Ishikawa (cell line): ENCODE measurements around the gene TMEM41B.

Experiments
- CEBPB ChIP-seq: IDR thresholded peaks from 2 replicates; pipeline ENCODE4 v1.6.1; 2012
- CREB1 ChIP-seq: IDR thresholded peaks from 2 replicates; pipeline ENCODE4 v1.6.1; 2012; ENCODE audit warnings: low read depth
- EGR1 ChIP-seq: IDR thresholded peaks from 2 replicates; pipeline ENCODE4 v1.6.1; 2012
- EP300 ChIP-seq: IDR thresholded peaks from 2 replicates; pipeline ENCODE4 v1.6.1; 2012; ENCODE audit warnings: borderline replicate concordance
- FOXM1 ChIP-seq: IDR thresholded peaks from 2 replicates; pipeline ENCODE4 v1.6.1; 2012; ENCODE audit warnings: low read depth, borderline replicate concordance
- MAX ChIP-seq: IDR thresholded peaks from 2 replicates; pipeline ENCODE4 v1.6.1; 2012
- NFIC ChIP-seq: IDR thresholded peaks from 2 replicates; pipeline ENCODE4 v1.6.1; 2012
- RAD21 ChIP-seq: IDR thresholded peaks from 2 replicates; pipeline ENCODE4 v1.6.1; 2012; ENCODE audit warnings: low read depth
- REST ChIP-seq: IDR thresholded peaks from 2 replicates; pipeline ENCODE4 v1.6.1; 2012; ENCODE audit warnings: low read depth, mild to moderate bottlenecking
- TAF1 ChIP-seq: IDR thresholded peaks from 2 replicates; pipeline ENCODE4 v1.6.1; 2012; ENCODE audit warnings: low read depth, mild to moderate bottlenecking
- TCF12 ChIP-seq: IDR thresholded peaks from 2 replicates; pipeline ENCODE4 v1.6.1; 2012; ENCODE audit warnings: low read depth
- TEAD4 ChIP-seq: IDR thresholded peaks from 2 replicates; pipeline ENCODE4 v1.6.1; 2012
- YY1 ChIP-seq: IDR thresholded peaks from 2 replicates; pipeline ENCODE4 v1.6.1; 2012; ENCODE audit warnings: low read depth
- ZBTB7A ChIP-seq: IDR thresholded peaks from 2 replicates; pipeline ENCODE4 v1.6.1; 2012; ENCODE audit warnings: low read depth
- TF ChIP-seq, protein P1 (sequence below): IDR thresholded peaks from 2 replicates; pipeline ENCODE4 v1.6.1; 2012

The TMEM41B gene

GRCh38 chr11:9351321-9351881, 37.0 kb upstream of the TMEM41B start:
- TF ChIP-seq YY1 (no peak), RAD21 (no peak), REST (no peak), EP300 (no peak), EGR1 (no peak), TCF12 (no peak), FOXM1 (no peak), CREB1 (no peak), TEAD4 (no peak), TAF1 (no peak), CEBPB (no peak), ZBTB7A (no peak), NFIC (no peak), MAX (no peak)
- TF ChIP-seq, protein P1, sequence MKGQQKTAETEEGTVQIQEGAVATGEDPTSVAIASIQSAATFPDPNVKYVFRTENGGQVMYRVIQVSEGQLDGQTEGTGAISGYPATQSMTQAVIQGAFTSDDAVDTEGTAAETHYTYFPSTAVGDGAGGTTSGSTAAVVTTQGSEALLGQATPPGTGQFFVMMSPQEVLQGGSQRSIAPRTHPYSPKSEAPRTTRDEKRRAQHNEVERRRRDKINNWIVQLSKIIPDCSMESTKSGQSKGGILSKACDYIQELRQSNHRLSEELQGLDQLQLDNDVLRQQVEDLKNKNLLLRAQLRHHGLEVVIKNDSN, result no peak

- no peak for TF ChIP-seq FOXM1
- TF ChIP-seq RAD21, result no peak
- TF ChIP-seq EP300, result no peak
- TF ChIP-seq TCF12, result no peak
Observed at GRCh38 chr11:9347100-9347499, 32.7 kb upstream of the TMEM41B start.

DNA sequence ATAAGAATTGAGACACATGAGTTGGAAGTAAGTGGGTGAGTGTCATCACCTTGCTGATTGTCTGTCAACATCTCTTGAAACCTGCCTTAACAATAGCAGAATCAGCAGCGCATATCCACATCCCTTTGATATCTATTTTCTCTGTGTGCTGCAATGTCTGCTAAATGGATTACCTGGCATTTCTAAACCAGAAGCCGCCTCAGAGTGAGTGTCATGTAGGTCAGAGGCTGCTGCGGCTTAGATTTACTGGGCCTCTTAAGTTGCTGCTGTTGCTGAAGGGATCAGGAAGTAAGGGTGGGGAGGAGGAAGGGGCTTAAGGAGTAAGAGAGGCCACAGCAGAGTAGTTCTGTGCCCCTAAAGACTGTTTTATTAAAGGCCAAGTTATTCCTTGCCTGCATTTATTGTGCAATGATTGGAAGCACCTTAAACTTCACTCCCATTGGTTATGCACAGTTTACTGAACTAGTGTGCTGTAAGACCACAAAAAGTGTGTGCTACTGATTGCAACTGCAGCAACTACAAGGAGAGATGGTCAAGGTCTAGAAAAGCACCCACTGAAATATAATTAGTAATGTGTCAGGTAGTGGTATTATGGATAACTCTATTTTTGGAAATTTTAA, 29.8 kb upstream of the TMEM41B start:
- no peak for TF ChIP-seq TAF1

- no peak for TF ChIP-seq YY1
- TF ChIP-seq REST, result no peak
- no peak for TF ChIP-seq NFIC
- TF ChIP-seq EP300, result no peak
- TF ChIP-seq, protein P1, result no peak
- no peak for TF ChIP-seq RAD21
- no peak for TF ChIP-seq TAF1
Observed at GRCh38 chr11:9341638-9342178, 27.3 kb upstream of the TMEM41B start.

DNA sequence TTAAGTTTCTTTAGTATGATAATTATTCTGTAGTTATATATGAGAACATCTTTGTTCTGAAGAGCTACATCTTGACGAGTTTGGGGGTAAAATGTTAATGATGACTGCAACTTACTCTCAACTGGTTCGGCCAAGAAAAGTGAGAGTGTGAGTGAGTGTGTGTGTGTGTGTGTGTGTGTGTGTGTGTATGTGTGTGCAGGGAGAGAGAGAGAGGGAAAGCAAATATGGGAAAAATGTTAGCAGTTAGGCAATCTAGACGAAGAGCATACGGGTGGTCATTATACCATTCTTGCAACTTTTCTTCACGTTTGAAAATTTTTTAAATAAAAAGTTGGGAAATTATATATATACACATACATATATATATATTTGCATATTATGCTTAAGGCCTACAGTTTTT, 18.3 kb upstream of the TMEM41B start:
- TF ChIP-seq CREB1 (no peak), RAD21 (no peak), CEBPB (no peak), TCF12 (no peak), MAX (no peak), EGR1 (no peak), TEAD4 (no peak), TAF1 (no peak), EP300 (no peak)
- TF ChIP-seq, protein P1, result no peak
